Measurements from ENCODE around the gene ETV3L. TPM values are rescaled to one million over a fixed set of nuclear protein-coding genes. Genes with fewer than 3 reads are reported as not detected.

ETV3L gene
- total RNA-seq, 2 experiments from 2014 or later = not detected

DNA sequence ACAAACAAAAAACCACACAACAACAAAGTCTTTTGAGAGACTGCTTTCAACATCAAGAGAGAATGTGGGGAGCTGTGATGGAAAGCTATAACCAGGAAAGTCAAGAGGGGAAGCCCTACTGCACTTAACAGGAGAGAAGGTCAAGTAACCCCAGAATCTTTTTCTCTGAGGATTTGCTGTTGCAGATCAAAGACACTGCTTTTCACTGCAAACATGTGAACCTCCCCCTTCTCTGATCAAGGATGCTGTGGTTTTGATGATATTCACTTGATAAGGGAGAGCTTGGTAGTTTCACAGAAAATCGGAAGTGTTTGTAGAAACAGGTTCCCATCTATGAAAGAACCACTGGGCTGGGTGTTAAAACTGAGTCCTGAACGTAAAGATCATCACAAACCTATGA, 33.8 kb upstream of the ETV3L start:
- peak overlapping the region; percentile 28 for H3K4me3 Mint-ChIP-seq
- H3K36me3 Mint-ChIP-seq (ENCODE audit: low read depth) = peaks cover 72% of the 10 kb centered on the region
- H3K27me3 Mint-ChIP-seq = no peaks in the 10 kb centered on the region
- peak overlapping the region; percentile 48 for H3K27ac Mint-ChIP-seq
- TF ChIP-seq, protein P1, sequence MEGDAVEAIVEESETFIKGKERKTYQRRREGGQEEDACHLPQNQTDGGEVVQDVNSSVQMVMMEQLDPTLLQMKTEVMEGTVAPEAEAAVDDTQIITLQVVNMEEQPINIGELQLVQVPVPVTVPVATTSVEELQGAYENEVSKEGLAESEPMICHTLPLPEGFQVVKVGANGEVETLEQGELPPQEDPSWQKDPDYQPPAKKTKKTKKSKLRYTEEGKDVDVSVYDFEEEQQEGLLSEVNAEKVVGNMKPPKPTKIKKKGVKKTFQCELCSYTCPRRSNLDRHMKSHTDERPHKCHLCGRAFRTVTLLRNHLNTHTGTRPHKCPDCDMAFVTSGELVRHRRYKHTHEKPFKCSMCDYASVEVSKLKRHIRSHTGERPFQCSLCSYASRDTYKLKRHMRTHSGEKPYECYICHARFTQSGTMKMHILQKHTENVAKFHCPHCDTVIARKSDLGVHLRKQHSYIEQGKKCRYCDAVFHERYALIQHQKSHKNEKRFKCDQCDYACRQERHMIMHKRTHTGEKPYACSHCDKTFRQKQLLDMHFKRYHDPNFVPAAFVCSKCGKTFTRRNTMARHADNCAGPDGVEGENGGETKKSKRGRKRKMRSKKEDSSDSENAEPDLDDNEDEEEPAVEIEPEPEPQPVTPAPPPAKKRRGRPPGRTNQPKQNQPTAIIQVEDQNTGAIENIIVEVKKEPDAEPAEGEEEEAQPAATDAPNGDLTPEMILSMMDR (IDR thresholded peaks at IDR 0.05) = no peak
- intact Hi-C loops (cut with micrococcal nuclease) = no loop called here
- ATAC-seq (peak; percentile 37), DNase-seq (peak; percentile 20)
- no peaks in the 10 kb centered on the region for H3K9me3 Mint-ChIP-seq
- POLR2A ChIA-PET = interaction anchor here (1.0 kb wide), 1 partner anchor 9 kb away, joined by 3 read pairs; no protein-coding TSS in a partner anchor
- peaks cover 57% of the 10 kb centered on the region for H3K4me1 Mint-ChIP-seq (ENCODE audit: low read depth)
- CTCF ChIA-PET = interaction anchor here (1.2 to 10.9 kb wide), 4 partner anchors 12 to 242 kb away, joined by 3 to 99 read pairs (median 18); no protein-coding TSS in a partner anchor

DNA sequence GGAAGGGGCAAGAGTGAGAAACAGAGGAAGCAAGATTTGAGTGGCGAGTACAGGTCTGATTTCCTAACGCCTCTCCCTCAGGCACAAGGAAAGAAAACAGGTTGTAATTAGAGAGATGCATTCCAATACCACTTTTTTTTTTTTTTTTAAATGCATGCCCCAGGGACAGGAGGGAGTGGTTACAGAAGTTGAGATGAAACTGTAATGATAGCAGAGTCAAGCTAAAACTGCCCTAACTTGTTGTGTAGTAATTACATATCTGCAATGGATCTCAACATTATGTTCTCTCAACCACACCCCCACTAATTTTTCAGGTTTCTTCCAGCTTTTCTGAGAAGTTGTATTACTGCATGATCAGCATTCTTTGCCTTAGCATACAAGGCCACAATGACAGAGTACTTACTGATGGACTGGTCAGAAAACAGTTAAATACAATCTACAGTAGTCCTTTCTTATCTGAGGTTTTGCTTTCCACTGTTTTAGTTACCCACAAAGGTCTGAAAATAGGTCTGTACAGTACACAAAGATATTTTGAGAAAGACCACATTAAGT, 33.1 kb upstream of the ETV3L start:
- Mint-ChIP-seq H3K9me3 (no peaks in the 10 kb centered on the region), H3K4me3 (no peak overlapping the region), H3K27me3 (no peaks in the 10 kb centered on the region), H3K36me3 (ENCODE audit: low read depth) (peaks cover 78% of the 10 kb centered on the region), H3K4me1 (ENCODE audit: low read depth) (peaks cover 61% of the 10 kb centered on the region), H3K27ac (peak overlapping the region; percentile 37)
- ATAC-seq (no peak), DNase-seq (no peak)
- ChIA-PET CTCF (interaction anchor here (1.5 to 10.9 kb wide), 3 partner anchors 22 to 43 kb away, joined by 4 to 99 read pairs (median 33); no protein-coding TSS in a partner anchor), POLR2A (interaction anchor here (0.8 to 1.0 kb wide), 2 partner anchors 10 to 19 kb away, joined by 3 read pairs; no protein-coding TSS in a partner anchor)
- TF ChIP-seq, protein P1 (IDR thresholded peaks at IDR 0.05) = no peak
- intact Hi-C loops (cut with micrococcal nuclease) = no loop called here

DNA sequence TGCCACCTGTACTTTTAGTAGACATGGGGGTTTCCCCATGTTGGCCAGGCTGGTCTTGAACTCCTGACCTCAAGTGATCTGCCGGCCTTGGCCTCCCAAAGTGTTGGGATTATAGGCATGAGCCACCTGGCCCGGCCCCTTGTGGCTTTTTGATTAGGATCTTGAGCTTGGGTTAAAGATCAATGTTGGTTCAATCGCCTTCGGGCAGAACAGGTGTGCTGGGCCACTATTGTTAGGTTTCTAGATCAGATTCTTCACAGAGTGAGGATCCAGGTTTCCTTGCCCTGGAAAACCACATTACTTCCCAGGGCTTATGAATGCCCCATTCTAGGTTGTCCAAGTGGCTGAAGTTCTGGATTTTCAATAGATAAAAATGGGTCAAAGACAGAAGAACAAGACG, 32.5 kb upstream of the ETV3L start:
- ChIA-PET POLR2A (interaction anchor here (0.8 kb wide), 1 partner anchor 19 kb away, joined by 3 read pairs; no protein-coding TSS in a partner anchor), CTCF (interaction anchor here (1.1 to 10.9 kb wide), 3 partner anchors 23 to 42 kb away, joined by 3 to 99 read pairs (median 4); no protein-coding TSS in a partner anchor)
- H3K27ac Mint-ChIP-seq = peak overlapping the region; percentile 21
- peaks cover 61% of the 10 kb centered on the region for H3K4me1 Mint-ChIP-seq (ENCODE audit: low read depth)
- peaks cover 73% of the 10 kb centered on the region for H3K36me3 Mint-ChIP-seq (ENCODE audit: low read depth)
- no peaks in the 10 kb centered on the region for H3K9me3 Mint-ChIP-seq
- TF ChIP-seq, protein P1 (IDR thresholded peaks at IDR 0.05) = no peak
- no peaks in the 10 kb centered on the region for H3K27me3 Mint-ChIP-seq
- intact Hi-C loops (cut with micrococcal nuclease) = no loop called here
- ATAC-seq (no peak), DNase-seq (no peak)
- H3K4me3 Mint-ChIP-seq = no peak overlapping the region

DNA sequence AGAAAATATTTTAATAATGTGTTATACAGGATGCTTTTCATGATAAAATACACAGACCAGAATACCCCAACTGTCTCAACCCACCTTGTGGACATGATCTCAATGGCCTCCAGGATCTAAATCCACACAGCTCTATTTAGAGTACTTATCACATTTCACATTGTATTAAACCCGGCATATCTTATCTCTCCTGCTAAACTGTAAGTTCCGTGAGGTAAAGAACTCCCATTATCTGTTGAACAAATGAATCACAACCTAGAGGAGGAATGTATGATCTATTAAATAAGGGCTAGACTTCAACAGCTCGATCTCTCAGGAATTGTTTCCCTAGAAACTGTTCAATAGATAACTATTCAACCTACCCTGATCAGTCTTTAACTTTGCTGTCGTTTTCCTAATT, 31.7 kb upstream of the ETV3L start:
- ChIA-PET POLR2A (interaction anchor here (1.2 kb wide), 1 partner anchor 10 kb away, joined by 3 read pairs; no protein-coding TSS in a partner anchor), CTCF (interaction anchor here (0.9 to 1.5 kb wide), 4 partner anchors 22 to 41 kb away, joined by 3 to 4 read pairs (median 4); no protein-coding TSS in a partner anchor)
- DNase-seq (no peak), ATAC-seq (no peak)
- intact Hi-C loops (cut with micrococcal nuclease) = no loop called here
- H3K27ac Mint-ChIP-seq = no peak overlapping the region
- H3K36me3 Mint-ChIP-seq (ENCODE audit: low read depth) = peaks cover 70% of the 10 kb centered on the region
- no peaks in the 10 kb centered on the region for H3K9me3 Mint-ChIP-seq
- peaks cover 58% of the 10 kb centered on the region for H3K4me1 Mint-ChIP-seq (ENCODE audit: low read depth)
- H3K27me3 Mint-ChIP-seq = no peaks in the 10 kb centered on the region
- TF ChIP-seq, protein P1 (IDR thresholded peaks at IDR 0.05) = no peak
- no peak overlapping the region for H3K4me3 Mint-ChIP-seq

DNA sequence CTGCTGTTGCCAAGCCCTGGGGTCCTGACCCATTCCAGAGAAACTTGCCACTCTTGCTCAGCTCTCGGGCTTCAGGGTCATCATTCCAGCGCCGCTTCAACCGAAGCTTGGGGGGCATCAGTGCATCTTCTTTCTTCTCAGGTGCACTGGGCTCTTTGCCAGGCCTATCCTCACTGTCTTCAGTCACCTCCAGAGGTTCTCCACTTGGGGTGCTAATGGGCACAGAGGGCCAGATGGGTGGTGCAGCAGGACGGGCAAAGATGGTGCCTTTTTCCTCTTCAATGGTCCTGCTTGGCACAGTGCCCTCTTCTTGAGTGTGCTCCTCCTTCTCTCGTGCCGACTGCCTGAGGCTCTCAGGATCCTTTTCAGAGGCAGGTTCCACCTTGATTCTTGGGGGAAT, 25.2 kb upstream of the ETV3L start:
- Mint-ChIP-seq H3K27me3 (no peaks in the 10 kb centered on the region), H3K4me1 (ENCODE audit: low read depth) (peaks cover 26% of the 10 kb centered on the region), H3K4me3 (no peak overlapping the region), H3K36me3 (ENCODE audit: low read depth) (peaks cover 46% of the 10 kb centered on the region), H3K9me3 (no peaks in the 10 kb centered on the region), H3K27ac (no peak overlapping the region)
- TF ChIP-seq, protein P1 (IDR thresholded peaks at IDR 0.05) = no peak
- POLR2A ChIA-PET = interaction anchor here (1.5 kb wide), 1 partner anchor 15 kb away, joined by 4 read pairs; no protein-coding TSS in a partner anchor
- ATAC-seq (peak; percentile 45), DNase-seq (peak; percentile 14)
- intact Hi-C loops (cut with micrococcal nuclease) = no loop called here
- CTCF ChIA-PET = interaction anchor here (0.7 to 2.0 kb wide), 2 partner anchors 30 to 33 kb away, joined by 3 to 6 read pairs; no protein-coding TSS in a partner anchor

Data from activated CD8-positive, alpha-beta T cell treated with anti-CD3 and anti-CD28 coated beads for 36 hours (primary cell).